Activated B cell treated with CpG ODN at 0.5 μM for 24 hours (primary cell): Measurements from ENCODE around the gene REPIN1. TPM values are rescaled to one million over a fixed set of nuclear protein-coding genes. Genes with fewer than 3 reads are reported as not detected.

Source experiments
- ATAC-seq: fragments of 200-7000 bp; cut with Tn5 transposase; one replicate; pipeline ENCODE4 v1.10.0; 2021; ENCODE audit warnings: low read depth, mild to moderate bottlenecking, moderate library complexity
- CTCF ChIA-PET: fragments of 350-600 bp; sonication (Branson Sonifier 250); formaldehyde crosslinking; loops from one replicate; lab custom pipeline; 2021; ENCODE audit warnings: antibody characterized with exemption; lab: Charles Lee
- POLR2A ChIA-PET: fragments of 350-600 bp; sonication (Branson Sonifier 250); formaldehyde crosslinking; loops from one replicate; lab custom pipeline; 2021; ENCODE audit warnings: antibody characterized with exemption; lab: Charles Lee
- DNase-seq: peaks from one replicate; pipeline ENCODE4 v3.0.0; 2022
- H3K27ac Mint-ChIP-seq: one replicate; pipeline ENCODE4 v1.8.0; 2020; ENCODE audit warnings: mixed read lengths
- H3K27me3 Mint-ChIP-seq: one replicate; pipeline ENCODE4 v1.8.0; 2021; ENCODE audit warnings: mixed read lengths
- H3K36me3 Mint-ChIP-seq: one replicate; pipeline ENCODE4 v1.8.0; 2021; ENCODE audit warnings: low read depth, mixed read lengths
- H3K4me1 Mint-ChIP-seq: one replicate; pipeline ENCODE4 v1.8.0; 2021; ENCODE audit warnings: mixed read lengths
- H3K4me3 Mint-ChIP-seq: one replicate; pipeline ENCODE4 v1.8.0; 2020; ENCODE audit warnings: mild to moderate bottlenecking, mixed read lengths
- H3K9me3 Mint-ChIP-seq: one replicate; pipeline ENCODE4 v1.8.0; 2020; ENCODE audit warnings: mixed read lengths
- CTCF ChIP-seq: fragments of 200-600 bp; IDR thresholded peaks from one replicate; pipeline ENCODE4 v1.8.0; 2022; ENCODE audit warnings: antibody characterized with exemption, mild to moderate bottlenecking
- intact Hi-C: fragments of 100-400 bp; cut with micrococcal nuclease; formaldehyde crosslinking; loops from one replicate; pipeline ENCODE4 v1.15.1; 2024
- total RNA-seq: library from RNA; stranded (reverse); gene quantifications from 2 replicates; pipeline ENCODE4 v1.2.3, GENCODE V29; 2022

The REPIN1 gene
- total RNA-seq, 1 donor from 2014 or later, result 116 TPM

- ATAC-seq (no peak), DNase-seq (no peak)
- no peaks in the 10 kb centered on the region for H3K9me3 Mint-ChIP-seq
- no peaks in the 10 kb centered on the region for H3K4me1 Mint-ChIP-seq
- ChIA-PET POLR2A (no interaction called here), CTCF (no interaction called here)
- intact Hi-C loops, result no loop called here
- no peak overlapping the region for H3K27ac Mint-ChIP-seq
- H3K36me3 Mint-ChIP-seq, result peaks cover 43% of the 10 kb centered on the region
- H3K27me3 Mint-ChIP-seq, result no peaks in the 10 kb centered on the region
- no peak for TF ChIP-seq CTCF
- no peak overlapping the region for H3K4me3 Mint-ChIP-seq
Observed at GRCh38 chr7:150332852-150333635, 35.6 kb upstream of the REPIN1 start.

GRCh38 chr7:150333659-150334058, 35.0 kb upstream of the REPIN1 start:
- H3K9me3 Mint-ChIP-seq, result no peaks in the 10 kb centered on the region
- ChIA-PET POLR2A (no interaction called here), CTCF (no interaction called here)
- H3K27me3 Mint-ChIP-seq, result no peaks in the 10 kb centered on the region
- no peak for TF ChIP-seq CTCF
- no peak overlapping the region for H3K4me3 Mint-ChIP-seq
- no peak overlapping the region for H3K27ac Mint-ChIP-seq
- H3K4me1 Mint-ChIP-seq, result no peaks in the 10 kb centered on the region
- no peak for ATAC-seq
- no peak for DNase-seq
- H3K36me3 Mint-ChIP-seq, result peaks cover 38% of the 10 kb centered on the region
- intact Hi-C loops, result no loop called here

GRCh38 chr7:150334108-150334507, 34.5 kb upstream of the REPIN1 start:
- ATAC-seq, result no peak
- no peaks in the 10 kb centered on the region for H3K27me3 Mint-ChIP-seq

GRCh38 chr7:150335108-150335773, 33.4 kb upstream of the REPIN1 start:
- intact Hi-C loops, result no loop called here
- Mint-ChIP-seq H3K4me3 (no peak overlapping the region), H3K27ac (no peak overlapping the region), H3K27me3 (peaks cover 8% of the 10 kb centered on the region), H3K9me3 (no peaks in the 10 kb centered on the region), H3K4me1 (peaks cover 13% of the 10 kb centered on the region), H3K36me3 (peaks cover 28% of the 10 kb centered on the region)
- DNase-seq, result no peak
- ChIA-PET CTCF (no interaction called here), POLR2A (interaction anchor here (0.8 kb wide), 1 partner anchor 12 kb away, joined by 3 read pairs; the partner anchor contains the start of genes ACTR3C and LRRC61)
- TF ChIP-seq CTCF, result no peak
- ATAC-seq, result no peak

More at GRCh38 chr7:150334108-150334507, 34.5 kb upstream of the REPIN1 start:
- no peak for TF ChIP-seq CTCF
- no peak for DNase-seq
- ChIA-PET CTCF (no interaction called here), POLR2A (no interaction called here)
- Mint-ChIP-seq H3K36me3 (peaks cover 34% of the 10 kb centered on the region), H3K4me1 (peaks cover 2% of the 10 kb centered on the region), H3K27ac (no peak overlapping the region), H3K4me3 (no peak overlapping the region), H3K9me3 (no peaks in the 10 kb centered on the region)
- intact Hi-C loops, result no loop called here

GRCh38 chr7:150335774-150336112, 32.9 kb upstream of the REPIN1 start:
- peaks cover 10% of the 10 kb centered on the region for H3K27me3 Mint-ChIP-seq
- TF ChIP-seq CTCF, result no peak
- intact Hi-C loops, result no loop called here
- CTCF ChIA-PET, result no interaction called here
- DNase-seq (no peak), ATAC-seq (no peak)
- no peaks in the 10 kb centered on the region for H3K9me3 Mint-ChIP-seq
- no peak overlapping the region for H3K4me3 Mint-ChIP-seq
- POLR2A ChIA-PET, result interaction anchor here (0.8 kb wide), 1 partner anchor 13 kb away, joined by 3 read pairs; the partner anchor contains the start of genes ACTR3C and LRRC61
- H3K27ac Mint-ChIP-seq, result no peak overlapping the region
- H3K4me1 Mint-ChIP-seq, result peaks cover 16% of the 10 kb centered on the region
- H3K36me3 Mint-ChIP-seq, result peaks cover 25% of the 10 kb centered on the region
